Fibroblast of mammary gland (primary cell): ENCODE measurements around the gene DHX40.

ENCODE experiments used
- DNase-seq: peaks from one replicate; pipeline ENCODE4 v3.0.0-alpha.2; 2010; ENCODE audit warnings: low read depth
- H3K4me3 ChIP-seq: 2 replicates; pipeline ENCODE4 v1.5.1; 2011; ENCODE audit warnings: low read depth, mild to moderate bottlenecking, low read length, moderate library complexity; ENCODE audit not compliant: control insufficient read depth
- CTCF ChIP-seq: conservative IDR thresholded peaks from 2 replicates; pipeline ENCODE4 v1.5.1; 2011; ENCODE audit warnings: low read depth, low read length, inconsistent platforms; ENCODE audit not compliant: control insufficient read depth, insufficient read depth

The DHX40 gene

DNA sequence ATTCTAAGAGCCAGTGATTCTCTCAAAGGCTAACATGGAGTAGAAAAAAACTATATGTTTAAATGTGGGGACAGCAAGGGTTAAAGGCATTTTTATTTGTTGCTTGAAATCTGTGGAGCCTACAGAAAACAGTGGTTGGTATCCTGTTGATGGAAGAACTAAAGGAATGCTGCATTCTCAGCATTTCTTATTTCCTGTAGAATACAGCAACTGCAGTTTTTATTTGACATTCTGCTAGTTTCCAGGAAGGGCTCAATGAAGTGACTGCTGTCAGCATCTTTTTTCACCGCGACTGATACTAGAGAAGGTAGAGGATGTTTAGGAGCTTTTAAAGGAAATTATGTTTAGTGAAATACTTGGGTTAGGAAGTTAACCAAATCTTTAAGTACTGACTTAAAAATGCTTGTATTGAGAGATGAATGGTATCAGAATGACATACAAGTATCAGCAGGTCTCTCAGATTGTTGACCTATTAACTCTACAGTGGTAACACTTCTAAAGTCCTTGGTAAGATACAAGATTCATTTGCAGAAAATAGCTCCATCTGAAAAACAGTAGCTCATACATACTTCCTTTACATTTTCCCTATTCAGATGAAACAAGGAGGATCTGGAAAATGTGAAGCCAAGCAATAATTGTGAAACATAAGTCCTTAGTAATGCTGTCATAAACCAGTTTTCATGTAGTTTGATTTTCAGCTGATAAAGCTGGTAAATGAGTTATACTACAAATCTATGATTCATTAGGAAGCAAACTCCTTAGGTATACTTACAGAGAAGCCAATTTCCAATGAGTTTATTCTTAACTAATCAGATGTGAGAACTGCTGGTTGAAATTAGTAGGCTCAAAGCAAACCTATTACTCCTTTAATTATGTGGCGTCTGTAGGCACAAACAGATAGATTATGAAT lies 69.5 kb downstream of the DHX40 start:
- no peak for TF ChIP-seq CTCF
- no peak for DNase-seq
- no peak overlapping the region for H3K4me3 ChIP-seq

- DNase-seq = no peak
- TF ChIP-seq CTCF = no peak
- H3K4me3 ChIP-seq = no peak overlapping the region
These were observed 72.4 kb downstream of the DHX40 start for GRCh38 chr17:59637611-59638310.

GRCh38 chr17:59638553-59638952 lies 73.1 kb downstream of the DHX40 start:
- H3K4me3 ChIP-seq = no peak overlapping the region
- TF ChIP-seq CTCF = no peak
- no peak for DNase-seq

- no peak overlapping the region for H3K4me3 ChIP-seq
- TF ChIP-seq CTCF = no peak
- no peak for DNase-seq
These were observed 76.5 kb downstream of the DHX40 start for GRCh38 chr17:59641799-59642484.

GRCh38 chr17:59642565-59642964 lies 77.2 kb downstream of the DHX40 start:
- H3K4me3 ChIP-seq = no peak overlapping the region
- no peak for DNase-seq
- no peak for TF ChIP-seq CTCF
